ENCODE results near the gene PRDM16.
A peak's percentile ranks its signal among the peaks of the same experiment; 100 is the strongest.

Gene PRDM16

GRCh38 chr1:3142751-3143150 lies 73.7 kb downstream of the PRDM16 start:
- H3K4me1 ChIP-seq (ENCODE audit: low read length) = no peaks in the 10 kb centered on the region
- H3K9me3 ChIP-seq (replicated peaks; ENCODE audit: insufficient read depth, low read length) = no peaks in the 10 kb centered on the region
- peak overlapping the region; percentile 21; the same call in 1 of the 2 replicates for H3K4me2 ChIP-seq (ENCODE audit: low read depth, low read length)
- no peak overlapping the region for H3K9ac ChIP-seq (ENCODE audit: low read length)
- TF ChIP-seq, protein P1, sequence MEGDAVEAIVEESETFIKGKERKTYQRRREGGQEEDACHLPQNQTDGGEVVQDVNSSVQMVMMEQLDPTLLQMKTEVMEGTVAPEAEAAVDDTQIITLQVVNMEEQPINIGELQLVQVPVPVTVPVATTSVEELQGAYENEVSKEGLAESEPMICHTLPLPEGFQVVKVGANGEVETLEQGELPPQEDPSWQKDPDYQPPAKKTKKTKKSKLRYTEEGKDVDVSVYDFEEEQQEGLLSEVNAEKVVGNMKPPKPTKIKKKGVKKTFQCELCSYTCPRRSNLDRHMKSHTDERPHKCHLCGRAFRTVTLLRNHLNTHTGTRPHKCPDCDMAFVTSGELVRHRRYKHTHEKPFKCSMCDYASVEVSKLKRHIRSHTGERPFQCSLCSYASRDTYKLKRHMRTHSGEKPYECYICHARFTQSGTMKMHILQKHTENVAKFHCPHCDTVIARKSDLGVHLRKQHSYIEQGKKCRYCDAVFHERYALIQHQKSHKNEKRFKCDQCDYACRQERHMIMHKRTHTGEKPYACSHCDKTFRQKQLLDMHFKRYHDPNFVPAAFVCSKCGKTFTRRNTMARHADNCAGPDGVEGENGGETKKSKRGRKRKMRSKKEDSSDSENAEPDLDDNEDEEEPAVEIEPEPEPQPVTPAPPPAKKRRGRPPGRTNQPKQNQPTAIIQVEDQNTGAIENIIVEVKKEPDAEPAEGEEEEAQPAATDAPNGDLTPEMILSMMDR (IDR thresholded peaks at IDR 0.05; ENCODE audit: low read length) = no peak
- TF ChIP-seq EZH2phosphoT487 (IDR thresholded peaks at IDR 0.05; ENCODE audit: low read length) (no peak), EZH2 (optimal IDR thresholded peaks at IDR 0.05; ENCODE audit: low read depth, low read length) (no peak)
- no peaks in the 10 kb centered on the region for H3K9me2 ChIP-seq (replicated peaks; ENCODE audit: insufficient read depth, low read length)
- H3F3A ChIP-seq (ENCODE audit: insufficient read depth, low read length) = no peaks in the 10 kb centered on the region
- no peak for DNase-seq
- H3K36me3 ChIP-seq (replicated peaks; ENCODE audit: insufficient read depth, low read length) = no peaks in the 10 kb centered on the region
- H3K27ac ChIP-seq (ENCODE audit: low read length) = no peak overlapping the region
- no peaks in the 10 kb centered on the region for H3K79me2 ChIP-seq (ENCODE audit: low read length)
- H2AFZ ChIP-seq (ENCODE audit: low read length) = no peak overlapping the region
- H3K4me3 ChIP-seq (ENCODE audit: low read length) = no peak overlapping the region
- peaks cover 94% of the 10 kb centered on the region for H3K27me3 ChIP-seq (replicated peaks; ENCODE audit: insufficient read depth, low read length)
- no peaks in the 10 kb centered on the region for H4K20me1 ChIP-seq (ENCODE audit: insufficient read depth, low read length)

GRCh38 chr1:3145532-3146325 lies 76.7 kb downstream of the PRDM16 start:
- H2AFZ ChIP-seq (ENCODE audit: low read length) = no peak overlapping the region
- no peak overlapping the region for H3K4me3 ChIP-seq (ENCODE audit: low read length)
- no peaks in the 10 kb centered on the region for H3K4me1 ChIP-seq (ENCODE audit: low read length)
- H4K20me1 ChIP-seq (ENCODE audit: insufficient read depth, low read length) = no peaks in the 10 kb centered on the region
- no peaks in the 10 kb centered on the region for H3K9me3 ChIP-seq (replicated peaks; ENCODE audit: insufficient read depth, low read length)
- H3K27ac ChIP-seq (ENCODE audit: low read length) = no peak overlapping the region
- no peak overlapping the region for H3K9ac ChIP-seq (ENCODE audit: low read length)
- H3K36me3 ChIP-seq (replicated peaks; ENCODE audit: insufficient read depth, low read length) = no peaks in the 10 kb centered on the region
- H3K27me3 ChIP-seq (replicated peaks; ENCODE audit: insufficient read depth, low read length) = peaks cover 92% of the 10 kb centered on the region
- H3K9me2 ChIP-seq (replicated peaks; ENCODE audit: insufficient read depth, low read length) = no peaks in the 10 kb centered on the region
- H3F3A ChIP-seq (ENCODE audit: insufficient read depth, low read length) = no peaks in the 10 kb centered on the region
- no peak for DNase-seq
- TF ChIP-seq EZH2 (optimal IDR thresholded peaks at IDR 0.05; ENCODE audit: low read depth, low read length) (no peak), EZH2phosphoT487 (IDR thresholded peaks at IDR 0.05; ENCODE audit: low read length) (no peak)
- TF ChIP-seq, protein P1 (IDR thresholded peaks at IDR 0.05; ENCODE audit: low read length) = no peak
- H3K79me2 ChIP-seq (ENCODE audit: low read length) = no peaks in the 10 kb centered on the region
- no peak overlapping the region for H3K4me2 ChIP-seq (ENCODE audit: low read depth, low read length)

GRCh38 chr1:3146458-3146857 lies 77.5 kb downstream of the PRDM16 start:
- H3K9me2 ChIP-seq (replicated peaks; ENCODE audit: insufficient read depth, low read length) = no peaks in the 10 kb centered on the region
- H3K27ac ChIP-seq (ENCODE audit: low read length) = no peak overlapping the region
- no peak overlapping the region for H3K9ac ChIP-seq (ENCODE audit: low read length)
- H3K4me1 ChIP-seq (ENCODE audit: low read length) = no peaks in the 10 kb centered on the region
- H3K36me3 ChIP-seq (replicated peaks; ENCODE audit: insufficient read depth, low read length) = no peaks in the 10 kb centered on the region
- no peak for DNase-seq
- no peak overlapping the region for H2AFZ ChIP-seq (ENCODE audit: low read length)
- H3K79me2 ChIP-seq (ENCODE audit: low read length) = no peaks in the 10 kb centered on the region
- peaks cover 90% of the 10 kb centered on the region for H3K27me3 ChIP-seq (replicated peaks; ENCODE audit: insufficient read depth, low read length)
- TF ChIP-seq, protein P1 (IDR thresholded peaks at IDR 0.05; ENCODE audit: low read length) = no peak
- TF ChIP-seq EZH2 (optimal IDR thresholded peaks at IDR 0.05; ENCODE audit: low read depth, low read length) (no peak), EZH2phosphoT487 (IDR thresholded peaks at IDR 0.05; ENCODE audit: low read length) (no peak)
- H3K4me3 ChIP-seq (ENCODE audit: low read length) = no peak overlapping the region
- H3F3A ChIP-seq (ENCODE audit: insufficient read depth, low read length) = no peaks in the 10 kb centered on the region
- no peaks in the 10 kb centered on the region for H3K9me3 ChIP-seq (replicated peaks; ENCODE audit: insufficient read depth, low read length)
- no peak overlapping the region for H3K4me2 ChIP-seq (ENCODE audit: low read depth, low read length)
- no peaks in the 10 kb centered on the region for H4K20me1 ChIP-seq (ENCODE audit: insufficient read depth, low read length)
